K562 (cell line): ENCODE data around the gene TUBB1.

ENCODE experiments used
- DNMT1 ChIP-seq: fragments of 450-650 bp; IDR thresholded peaks from 2 replicates; pipeline ENCODE4 v1.6.1; 2016; ENCODE audit warnings: antibody characterized with exemption, mild to moderate bottlenecking
- ZZZ3 ChIP-seq: fragments of 450-650 bp; IDR thresholded peaks from 2 replicates; pipeline ENCODE4 v1.6.1; 2016; ENCODE audit warnings: antibody characterized with exemption, mild to moderate bottlenecking, moderate library complexity

DNA sequence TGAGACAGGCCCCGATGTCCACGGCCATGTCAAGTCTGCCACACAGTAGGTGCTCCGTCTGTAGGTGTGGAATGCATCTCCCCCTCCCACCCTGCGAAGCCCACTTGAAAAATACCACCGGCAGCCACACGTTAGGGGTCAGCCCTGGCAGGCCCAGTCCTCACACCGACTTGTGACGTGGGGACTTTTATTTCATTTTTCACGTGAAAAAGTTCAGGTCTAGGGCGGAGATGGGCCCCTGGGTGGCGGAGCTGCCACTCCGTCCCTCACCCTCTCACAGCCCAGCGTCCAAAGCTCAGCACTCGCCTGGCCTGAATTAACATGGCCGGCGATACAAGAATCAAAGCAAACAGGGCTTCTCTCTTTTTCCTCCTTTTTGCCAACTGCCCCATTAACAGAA lies 3.8 kb upstream of the TUBB1 start:
- no peak for TF ChIP-seq ZZZ3
- no peak for TF ChIP-seq DNMT1
